Esophagus muscularis mucosa (tissue), 4 donors: Measurements from ENCODE around the gene IPP. TPM values are rescaled to one million over a fixed set of nuclear protein-coding genes. Genes with fewer than 3 reads are reported as not detected.

Experiments
- DNase-seq: peaks from one replicate; pipeline ENCODE4 v3.0.0-alpha.2; 2017; ENCODE audit errors: extremely low spot score
- H3K27ac ChIP-seq, 4 donors: fragments of 200-600 bp; sonication (generic); replicated peaks in 1 of 4; 1 replicate in 3 of 4; 2 replicates in 1 of 4; pipeline ENCODE4 v1.5.1; 2016 to 2019; ENCODE audit warnings: mild to moderate bottlenecking in 1 of 4
- H3K27me3 ChIP-seq, 4 donors: fragments of 200-600 bp; sonication (generic); one replicate each; pipeline versions ENCODE4 v1.5.1 to v1.6.0; 2016 to 2019
- H3K36me3 ChIP-seq, 4 donors: fragments of 200-600 bp; sonication (generic); one replicate each; pipeline ENCODE4 v1.5.1; 2016 to 2019
- H3K4me1 ChIP-seq, 4 donors: fragments of 200-600 bp; sonication (generic); one replicate each; pipeline ENCODE4 v1.5.1; 2016 to 2019
- H3K4me3 ChIP-seq, 4 donors: fragments of 200-600 bp; sonication (generic); 1 replicate in 2 of 4; 2 replicates in 2 of 4; pipeline ENCODE4 v1.5.1; 2016 to 2019; ENCODE audit warnings: mild to moderate bottlenecking in 4 of 4, moderate library complexity in 1 of 4
- H3K9me3 ChIP-seq, 4 donors: fragments of 200-600 bp; sonication (generic); 1 replicate in 3 of 4; 2 replicates in 1 of 4; pipeline ENCODE4 v1.5.1; 2016 to 2019
- CTCF ChIP-seq, 3 experiments: fragments of 200-600 bp in 2 of 3; fragments of 450-650 bp in 1 of 3; sonication (generic) in 2 of 3; IDR thresholded peaks; one replicate each; pipeline ENCODE4 v1.5.1; 2017 to 2019; ENCODE audit warnings: antibody characterized with exemption in 3 of 3, mild to moderate bottlenecking in 2 of 3, moderate library complexity in 1 of 3
- EP300 ChIP-seq: sonication (generic); formaldehyde crosslinking; IDR thresholded peaks from one replicate; pipeline ENCODE4 v1.6.1; 2017; ENCODE audit warnings: antibody characterized with exemption
- POLR2A ChIP-seq: fragments of 450-650 bp; IDR thresholded peaks from one replicate; pipeline ENCODE4 v1.6.1; 2017; ENCODE audit warnings: antibody characterized with exemption, moderate library complexity, mild to moderate bottlenecking, low read depth
- POLR2AphosphoS5 ChIP-seq, 2 donors: sonication (generic); formaldehyde crosslinking; IDR thresholded peaks; one replicate each; pipeline ENCODE4 v1.6.1; 2017; ENCODE audit warnings: antibody characterized with exemption in 2 of 2
- WGBS: methylation state at CpG from one replicate; pipeline ENCODE4 v1.1.5; 2018; 5-methylcytosine and 5-hydroxymethylcytosine counted together
- intact Hi-C: fragments of 100-400 bp; cut with DNase I; formaldehyde crosslinking; loops from one replicate; pipeline ENCODE4 v1.15.1; 2023
- total RNA-seq, 4 donors: library from RNA; depleted of rRNA; stranded (reverse); fragments of >200 nt; gene quantifications; one replicate each; pipeline versions ENCODE4 v1.1.0 to v1.2.1, GENCODE V29; 2016

Gene IPP
- total RNA-seq, 4 donors from 2014 or later: 6.0 to 14.1 (median 10.7) TPM

- TF ChIP-seq EP300 (no peak), POLR2AphosphoS5 (IDR thresholded peaks at IDR 0.05) (no peak)
Measured at GRCh38 chr1:45658171-45658570, 92.3 kb downstream of the IPP start.

GRCh38 chr1:45656573-45657226 is 93.8 kb downstream of the IPP start:
- Histone ChIP-seq H3K27ac (no peak overlapping the region), H3K36me3 (peaks cover 57 to 93% (median 86%) of the 10 kb centered on the region in 4 donors), H3K9me3 (no peaks in the 10 kb centered on the region), H3K27me3 (no peaks in the 10 kb centered on the region), H3K4me3 (no peak overlapping the region), H3K4me1 (peaks cover 0 to 18% (median 10%) of the 10 kb centered on the region in 4 donors)
- TF ChIP-seq POLR2AphosphoS5 (IDR thresholded peaks at IDR 0.05): no peak
- no peak for TF ChIP-seq EP300
- no peak for TF ChIP-seq CTCF (IDR thresholded peaks at IDR 0.05)
- no peak for TF ChIP-seq POLR2A
- no peak for DNase-seq
- intact Hi-C loops: no loop called here
- 97% methylated on average over 3 of the region's 3 CpGs for WGBS

More at GRCh38 chr1:45658171-45658570, 92.3 kb downstream of the IPP start:
- 92% methylated on average over 2 of the region's 2 CpGs for WGBS
- Histone ChIP-seq H3K27ac (no peak overlapping the region), H3K4me3 (no peak overlapping the region), H3K4me1 (peaks cover 0 to 29% (median 12%) of the 10 kb centered on the region in 4 donors), H3K9me3 (no peaks in the 10 kb centered on the region), H3K36me3 (peaks cover 56 to 79% (median 75%) of the 10 kb centered on the region in 4 donors), H3K27me3 (no peaks in the 10 kb centered on the region)
- intact Hi-C loops: no loop called here
- no peak for DNase-seq

DNA sequence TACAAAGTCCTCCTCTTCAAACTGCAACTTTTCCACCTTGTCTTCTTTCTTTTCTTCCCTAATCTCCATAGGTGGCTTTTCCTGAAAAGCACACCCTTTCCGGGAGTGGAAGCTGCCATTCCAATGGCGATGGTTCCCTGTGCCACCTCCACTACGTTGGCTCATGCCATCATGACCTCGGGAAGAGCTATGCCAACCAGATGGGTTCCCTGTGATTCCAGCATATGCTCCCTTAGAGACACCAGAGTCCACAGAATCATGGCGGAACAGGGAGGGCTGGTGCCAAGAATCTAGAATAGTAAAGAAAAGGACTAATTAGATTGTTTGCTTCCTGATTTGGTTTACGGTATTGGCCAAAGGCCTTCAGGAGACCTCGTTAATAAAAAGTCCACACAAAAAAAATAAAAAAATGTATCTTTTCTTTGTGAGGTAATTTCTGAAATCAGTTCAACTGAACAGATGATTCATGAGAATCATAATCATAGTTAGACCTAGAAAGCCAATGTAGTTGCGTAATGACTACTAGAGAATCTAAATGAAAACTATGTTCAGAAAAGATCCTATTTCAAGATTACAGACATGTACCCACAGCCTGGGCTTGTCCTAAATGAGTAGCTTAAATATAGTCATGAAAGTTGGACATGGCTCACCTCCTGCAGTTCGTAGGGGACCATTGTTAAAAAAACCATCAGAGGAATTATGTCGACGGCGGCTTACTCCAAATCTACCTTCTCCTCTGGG is 95.7 kb downstream of the IPP start:
- Histone ChIP-seq H3K27ac (no peak overlapping the region), H3K4me1 (no peaks in the 10 kb centered on the region), H3K9me3 (no peaks in the 10 kb centered on the region), H3K36me3 (peaks cover 61 to 99% (median 90%) of the 10 kb centered on the region in 4 donors), H3K27me3 (no peaks in the 10 kb centered on the region), H3K4me3 (no peak overlapping the region)
- intact Hi-C loops: no loop called here
- no peak for DNase-seq
- WGBS: 93% methylated on average over 12 of the region's 12 CpGs
- TF ChIP-seq POLR2AphosphoS5 (IDR thresholded peaks at IDR 0.05) (no peak), CTCF (IDR thresholded peaks at IDR 0.05) (no peak), POLR2A (no peak), EP300 (no peak)

Other genes starting within 250 kb of the IPP start
- 100 to 1,000 TPM; 244 to 349 (median 321) TPM for gene PRDX1, start 228.8 kb downstream of the IPP start, total RNA-seq
- gene AKR1A1, start 199.8 kb downstream of the IPP start, total RNA-seq: 10 to 100 TPM; 45.6 to 64.0 (median 51.0) TPM
- 10 to 100 TPM; 51.4 to 60.6 (median 53.5) TPM for gene NASP, start 166.6 kb downstream of the IPP start, total RNA-seq
- 1 to 10 TPM in 1 of 4 donors, under 1 TPM in 3; 0.66 to 1.0 (median 0.90) TPM for gene CCDC17, start 126.6 kb downstream of the IPP start, total RNA-seq
- 100 to 1,000 TPM in 2 of 4 donors, 10 to 100 TPM in 2; 87.6 to 110 (median 98.7) TPM for gene GPBP1L1, start 64.1 kb downstream of the IPP start, total RNA-seq
- 10 to 100 TPM; 18.9 to 22.5 (median 19.9) TPM for gene TMEM69, start 62.5 kb downstream of the IPP start, total RNA-seq
- 10 to 100 TPM; 44.9 to 78.3 (median 68.5) TPM for gene MAST2, start 53.0 kb upstream of the IPP start, total RNA-seq